ENCODE data around the gene SYCP2. TPM values are rescaled to one million over a fixed set of nuclear protein-coding genes. Genes with fewer than 3 reads are reported as not detected.

Gene SYCP2
- total RNA-seq, 2 experiments from 2014 or later = 2.6 to 3.9 TPM

DNA sequence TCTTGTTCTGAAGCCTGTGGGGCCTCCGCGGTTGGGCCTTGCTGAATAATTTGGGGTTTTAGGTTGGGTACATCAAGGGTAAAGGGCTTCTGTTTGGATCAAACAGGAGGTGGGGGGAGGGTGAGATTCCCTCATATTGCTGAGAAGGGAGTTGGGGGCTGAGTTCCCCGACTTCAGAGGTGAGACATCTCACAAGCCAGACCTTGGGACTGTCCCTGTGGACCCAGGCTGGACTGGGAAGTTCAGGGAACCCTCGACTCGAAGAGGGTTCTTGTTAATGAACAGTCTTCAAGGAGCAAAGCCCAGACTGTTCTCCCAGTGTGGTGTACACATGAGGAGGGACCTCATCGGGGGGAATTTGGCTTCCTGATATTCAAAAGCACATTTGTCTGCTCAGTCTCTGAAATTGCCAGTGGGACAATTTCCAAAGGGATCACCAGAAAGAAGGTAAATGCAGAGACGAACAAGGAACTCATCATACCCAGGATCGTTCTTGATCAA lies 118.5 kb downstream of the SYCP2 start:
- H3K27me3 Mint-ChIP-seq = peaks cover 3% of the 10 kb centered on the region
- H3K36me3 Mint-ChIP-seq (ENCODE audit: low read depth) = no peaks in the 10 kb centered on the region
- ATAC-seq (no peak), DNase-seq (no peak)
- no peaks in the 10 kb centered on the region for H3K4me1 Mint-ChIP-seq (ENCODE audit: low read depth)
- TF ChIP-seq, protein P1, sequence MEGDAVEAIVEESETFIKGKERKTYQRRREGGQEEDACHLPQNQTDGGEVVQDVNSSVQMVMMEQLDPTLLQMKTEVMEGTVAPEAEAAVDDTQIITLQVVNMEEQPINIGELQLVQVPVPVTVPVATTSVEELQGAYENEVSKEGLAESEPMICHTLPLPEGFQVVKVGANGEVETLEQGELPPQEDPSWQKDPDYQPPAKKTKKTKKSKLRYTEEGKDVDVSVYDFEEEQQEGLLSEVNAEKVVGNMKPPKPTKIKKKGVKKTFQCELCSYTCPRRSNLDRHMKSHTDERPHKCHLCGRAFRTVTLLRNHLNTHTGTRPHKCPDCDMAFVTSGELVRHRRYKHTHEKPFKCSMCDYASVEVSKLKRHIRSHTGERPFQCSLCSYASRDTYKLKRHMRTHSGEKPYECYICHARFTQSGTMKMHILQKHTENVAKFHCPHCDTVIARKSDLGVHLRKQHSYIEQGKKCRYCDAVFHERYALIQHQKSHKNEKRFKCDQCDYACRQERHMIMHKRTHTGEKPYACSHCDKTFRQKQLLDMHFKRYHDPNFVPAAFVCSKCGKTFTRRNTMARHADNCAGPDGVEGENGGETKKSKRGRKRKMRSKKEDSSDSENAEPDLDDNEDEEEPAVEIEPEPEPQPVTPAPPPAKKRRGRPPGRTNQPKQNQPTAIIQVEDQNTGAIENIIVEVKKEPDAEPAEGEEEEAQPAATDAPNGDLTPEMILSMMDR (IDR thresholded peaks at IDR 0.05) = no peak
- ChIA-PET CTCF (no interaction called here), POLR2A (no interaction called here)
- no peak overlapping the region for H3K4me3 Mint-ChIP-seq
- H3K27ac Mint-ChIP-seq = no peak overlapping the region
- no peaks in the 10 kb centered on the region for H3K9me3 Mint-ChIP-seq
- intact Hi-C loops (cut with micrococcal nuclease) = no loop called here

DNA sequence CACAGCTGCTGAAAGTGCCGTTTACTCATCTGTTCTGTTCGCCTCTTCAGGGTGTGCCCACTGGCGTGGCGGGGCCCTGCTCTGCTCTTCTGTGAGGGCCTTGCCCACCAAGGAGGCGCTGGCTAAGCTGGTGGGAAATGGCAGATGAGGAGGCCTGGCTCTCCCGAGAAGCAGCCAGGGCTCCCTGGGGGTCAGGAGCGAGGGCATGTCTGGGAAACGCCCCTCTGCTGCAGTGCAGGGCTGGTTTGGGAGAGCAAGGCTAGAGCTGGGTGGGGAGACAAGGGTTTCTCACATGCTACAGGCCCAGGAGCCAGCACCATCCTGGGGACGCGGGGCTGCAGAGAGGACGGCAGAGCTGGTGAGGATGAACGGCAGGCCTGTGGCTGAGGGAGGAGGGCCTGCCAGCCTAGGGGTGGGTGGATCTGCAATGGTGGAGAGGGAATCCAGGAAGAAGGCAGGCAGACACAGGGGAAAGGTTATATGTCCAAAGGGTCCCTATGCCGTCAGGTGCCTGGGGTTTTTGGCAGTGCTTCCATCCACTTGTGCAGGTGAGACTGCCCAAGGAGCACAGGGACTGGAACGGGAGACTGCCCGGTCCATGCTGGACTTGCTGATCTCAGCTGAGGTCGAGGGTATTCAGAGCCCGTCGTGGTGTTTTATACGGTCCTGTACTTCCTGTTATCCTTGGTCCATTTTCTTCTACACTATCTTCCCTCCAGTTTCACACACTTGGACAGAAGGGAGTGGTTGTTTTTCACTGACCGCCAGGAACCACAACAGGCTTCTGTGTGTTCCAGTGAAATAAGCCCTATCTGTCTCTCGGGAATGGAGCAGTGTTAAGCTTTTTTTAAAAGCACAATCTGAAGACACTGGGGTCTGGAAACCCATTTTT lies 119.2 kb downstream of the SYCP2 start:
- ChIA-PET POLR2A (no interaction called here), CTCF (no interaction called here)
- H3K27ac Mint-ChIP-seq = no peak overlapping the region
- DNase-seq (no peak), ATAC-seq (no peak)
- intact Hi-C loops (cut with micrococcal nuclease) = no loop called here
- TF ChIP-seq, protein P1 (IDR thresholded peaks at IDR 0.05) = no peak
- H3K4me3 Mint-ChIP-seq = no peak overlapping the region
- no peaks in the 10 kb centered on the region for H3K36me3 Mint-ChIP-seq (ENCODE audit: low read depth)
- no peaks in the 10 kb centered on the region for H3K9me3 Mint-ChIP-seq
- H3K27me3 Mint-ChIP-seq = peaks cover 3% of the 10 kb centered on the region
- H3K4me1 Mint-ChIP-seq (ENCODE audit: low read depth) = no peaks in the 10 kb centered on the region

Other genes starting within 250 kb of the SYCP2 start
- 1 to 10 TPM; 3.9 to 4.2 TPM for gene PPP1R3D, start 6.7 kb upstream of the SYCP2 start, total RNA-seq
- gene FAM217B, start 6.8 kb upstream of the SYCP2 start, total RNA-seq = 10 to 100 TPM; 17.6 to 18.7 TPM
- gene CDH26, start 24.8 kb upstream of the SYCP2 start, total RNA-seq = 1 to 10 TPM; 1.0 to 1.7 TPM

Measured in activated CD8-positive, alpha-beta T cell treated with anti-CD3 and anti-CD28 coated beads for 36 hours (primary cell).